Measurements from ENCODE around the gene GFAP. TPM values are rescaled to one million over a fixed set of nuclear protein-coding genes. Genes with fewer than 3 reads are reported as not detected.
"Not testable (repeated sequence)": the region's sequence is repeated elsewhere in the genome, so short reads cannot be mapped to it uniquely, and the experiment has no call there.

The GFAP gene
- under 1 TPM in 5 of 6 donors, not detected in 1; 0.30 to 0.83 (median 0.66) TPM for polyA plus RNA-seq (ENCODE audit: low read depth in 6 of 6)

DNA sequence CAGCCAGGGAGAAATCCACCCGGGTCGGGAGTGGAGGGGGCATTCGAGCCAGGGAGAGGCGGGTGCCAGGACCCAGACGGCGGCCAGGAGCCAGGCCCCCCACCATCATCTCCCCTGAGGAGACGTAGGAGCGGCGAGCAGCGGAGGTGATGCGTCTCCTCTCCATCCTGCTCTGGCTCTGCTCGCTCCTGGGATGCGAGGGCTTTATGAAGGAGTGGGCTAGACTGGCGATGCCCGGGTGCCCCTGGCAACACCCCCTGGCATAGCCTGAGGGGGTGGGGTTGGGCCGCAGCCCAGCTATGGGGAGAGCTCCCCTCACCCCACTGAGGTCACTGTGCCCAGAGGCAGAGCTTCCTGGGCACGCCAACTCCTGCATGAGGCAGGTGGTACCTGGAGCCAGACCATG lies at the start of gene GFAP:
Gene GFAP, minus strand, starts transcription at position 180 of the 406 bp plus-strand sequence. Its CDS starts 14 bp downstream, at position 166.
- ATAC-seq (ENCODE audit: low read depth in 2 of 2) (no peak), DNase-seq (no peak)
- Mint-ChIP-seq H3K27me3 (peaks cover 25 to 54% (median 49%) of the 10 kb centered on the region in 3 donors), H3K9me3 (no peaks in the 10 kb centered on the region), H3K4me1 (peaks cover 14 to 20% (median 17%) of the 10 kb centered on the region in 3 donors), H3K27ac (peak within 1 kb of the TSS in 2 of 6 donors; percentile 74 to 80), H3K4me3 (no peak within 1 kb of the TSS), H3K36me3 (no peaks in the 10 kb centered on the region)

DNA sequence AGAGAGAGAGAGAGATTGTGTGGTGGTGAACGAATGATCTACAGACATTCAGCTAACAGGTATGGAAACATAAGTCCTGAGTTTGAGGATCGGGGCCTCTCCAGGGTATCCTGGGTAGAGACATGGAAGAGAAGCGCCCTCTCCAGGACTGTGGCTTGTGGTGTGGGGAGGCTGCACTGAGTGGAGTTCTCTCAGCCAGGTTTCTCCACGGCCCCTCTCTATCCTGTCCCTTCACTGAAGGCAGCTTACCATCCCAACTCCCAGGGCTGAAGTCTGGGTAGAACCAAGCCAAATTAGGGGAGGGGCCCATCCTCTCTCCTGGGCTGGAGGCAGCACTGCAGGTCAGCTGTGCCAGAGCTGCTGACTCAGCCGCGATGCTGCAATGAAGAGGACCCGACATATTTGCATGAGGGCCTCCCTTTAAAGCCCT lies 46.6 kb upstream of the GFAP start:
- Mint-ChIP-seq H3K27me3 (peaks cover 48 to 96% (median 75%) of the 10 kb centered on the region in 3 donors), H3K4me3 (no peak overlapping the region)
- no peak for ATAC-seq (ENCODE audit: low read depth in 2 of 2)

DNA sequence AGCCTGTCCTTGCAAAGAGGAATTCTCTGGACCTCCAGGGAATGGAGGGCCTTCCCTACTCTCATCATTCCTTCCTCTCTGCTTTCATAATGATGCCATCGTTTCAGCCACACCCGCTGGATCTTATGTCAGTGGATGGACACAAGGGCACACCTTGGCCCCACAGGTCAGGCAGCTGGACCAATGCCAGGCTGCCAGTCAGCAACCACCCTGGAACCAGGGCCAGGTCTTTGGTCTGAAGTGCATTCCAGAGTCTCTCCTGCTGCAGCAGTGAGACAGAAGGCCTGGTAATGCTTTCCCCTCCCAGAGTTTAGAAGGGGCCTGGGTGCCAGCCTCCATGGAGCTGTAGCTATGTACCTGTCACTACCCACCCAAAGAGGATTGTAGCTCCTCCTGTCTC lies 45.4 kb upstream of the GFAP start:
- H3K27me3 Mint-ChIP-seq, result peaks cover 50 to 96% (median 75%) of the 10 kb centered on the region in 3 donors
- no peak overlapping the region for H3K27ac Mint-ChIP-seq
- peaks cover 0 to under 1% (median 0%) of the 10 kb centered on the region in 7 donors for H3K9me3 Mint-ChIP-seq
- ATAC-seq (ENCODE audit: low read depth in 2 of 2) (no peak), DNase-seq (no peak)
- peaks cover 0 to 10% of the 10 kb centered on the region in 2 donors for H3K36me3 Mint-ChIP-seq
- peak overlapping the region in 5 of 8 donors; percentile 12 to 54 (median 42) for H3K4me3 Mint-ChIP-seq
- peaks cover 8 to 15% (median 14%) of the 10 kb centered on the region in 3 donors for H3K4me1 Mint-ChIP-seq

More for the DNA sequence above, 46.6 kb upstream of the GFAP start:
- H3K36me3 Mint-ChIP-seq, result peaks cover 0 to 13% of the 10 kb centered on the region in 2 donors
- no peak for DNase-seq
- H3K27ac Mint-ChIP-seq, result no peak overlapping the region
- peaks cover 15 to 24% (median 23%) of the 10 kb centered on the region in 3 donors for H3K4me1 Mint-ChIP-seq
- H3K9me3 Mint-ChIP-seq, result peaks cover 0 to 3% (median 0%) of the 10 kb centered on the region in 7 donors

DNA sequence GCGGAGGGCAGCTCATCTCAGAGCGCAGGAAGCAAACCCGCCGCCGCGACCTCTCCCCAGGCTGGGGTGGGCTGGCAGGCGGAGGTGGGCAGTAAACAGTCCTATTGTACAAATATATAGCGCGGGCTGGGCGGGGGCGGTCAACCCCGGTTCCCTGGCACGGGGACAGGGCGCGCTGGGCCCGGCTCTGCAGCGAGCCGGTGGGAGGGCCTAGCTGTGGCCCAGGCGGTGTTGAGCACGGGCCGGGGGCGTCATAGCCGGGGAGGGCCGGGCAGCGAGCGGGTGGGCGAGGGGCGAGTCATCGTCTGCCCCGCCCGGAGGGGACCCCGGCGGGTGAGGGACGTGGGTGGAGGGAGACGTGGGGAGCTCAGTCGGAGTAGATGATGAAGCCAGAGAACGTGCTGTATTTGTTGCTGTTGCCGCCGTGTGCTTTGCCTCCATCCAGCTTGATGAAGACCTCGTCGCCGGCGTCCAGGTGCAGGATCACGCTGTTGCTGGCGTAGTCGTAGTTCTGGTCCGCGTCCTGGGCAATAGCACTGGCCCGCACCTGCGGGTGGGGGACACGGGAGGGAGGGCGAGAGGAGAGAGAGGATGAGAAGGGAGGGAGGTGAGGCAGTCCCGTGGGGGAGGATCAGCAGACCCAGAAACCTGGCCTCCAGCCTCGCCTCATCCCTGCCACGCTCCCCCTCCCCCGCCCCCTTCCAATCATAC lies 44.7 kb upstream of the GFAP start:
- H3K4me3 Mint-ChIP-seq, result peak overlapping the region in 2 of 8 donors; percentile 5 to 42
- peaks cover 0 to 7% of the 10 kb centered on the region in 2 donors for H3K36me3 Mint-ChIP-seq
- H3K4me1 Mint-ChIP-seq, result peaks cover 3 to 9% (median 8%) of the 10 kb centered on the region in 3 donors
- H3K27ac Mint-ChIP-seq, result no peak overlapping the region
- peak in 1 of 2 donors; percentile 11 for ATAC-seq (ENCODE audit: low read depth in 2 of 2)
- DNase-seq, result no peak
- no peaks in the 10 kb centered on the region for H3K9me3 Mint-ChIP-seq
- H3K27me3 Mint-ChIP-seq, result peaks cover 44 to 96% (median 74%) of the 10 kb centered on the region in 3 donors

DNA sequence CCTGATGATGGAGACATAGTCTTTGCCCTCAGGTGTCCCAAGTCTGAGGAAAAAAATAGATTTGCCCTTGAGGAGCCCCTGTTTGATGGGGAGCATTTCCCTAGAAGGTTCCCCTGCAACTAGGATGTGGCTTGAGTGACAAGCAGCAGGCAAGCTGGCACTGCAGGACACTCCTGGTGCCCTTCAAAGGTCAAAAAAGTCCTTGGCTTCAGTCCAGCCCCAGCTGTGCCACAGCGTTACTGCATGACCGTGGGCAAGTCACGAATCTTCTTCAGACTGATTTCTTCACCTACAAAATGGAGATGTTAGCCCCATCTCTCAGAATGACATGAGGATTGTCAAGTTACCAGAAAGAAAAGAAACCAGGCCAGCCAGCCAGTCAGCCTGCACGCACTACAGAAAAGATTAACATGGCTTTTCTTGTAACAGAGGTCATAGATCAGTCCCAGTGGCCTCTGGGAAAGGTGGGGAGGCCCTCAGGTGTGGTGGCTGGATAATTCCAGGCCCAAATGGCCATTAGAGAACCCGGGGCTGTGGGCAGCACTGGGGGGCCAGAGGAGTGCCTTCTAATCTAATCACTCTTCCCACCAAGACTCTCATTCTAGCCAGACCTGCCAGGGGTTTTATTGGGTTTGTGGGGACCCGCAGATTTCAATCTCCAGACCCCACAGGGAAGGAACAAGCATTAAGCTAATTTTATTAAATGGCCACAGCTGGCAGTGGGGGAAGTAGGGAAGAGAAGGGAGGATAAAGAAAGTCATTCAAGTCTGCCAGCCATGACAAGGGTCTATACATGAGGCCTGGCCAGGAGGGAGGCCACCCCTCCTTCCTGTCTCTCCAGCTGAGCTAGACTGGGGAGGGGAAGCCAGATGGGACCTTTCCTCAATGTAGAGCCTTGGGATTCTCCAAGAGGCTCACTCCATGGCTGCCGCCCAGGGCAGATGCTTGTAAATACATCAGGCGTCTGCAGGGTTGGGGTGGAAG lies 42.0 kb upstream of the GFAP start:
- Mint-ChIP-seq H3K4me1 (peaks cover 3 to 9% (median 5%) of the 10 kb centered on the region in 3 donors), H3K9me3 (no peaks in the 10 kb centered on the region), H3K36me3 (no peaks in the 10 kb centered on the region), H3K4me3 (no peak overlapping the region), H3K27me3 (peaks cover 26 to 79% (median 51%) of the 10 kb centered on the region in 3 donors), H3K27ac (no peak overlapping the region)
- DNase-seq, result no peak
- no peak for ATAC-seq (ENCODE audit: low read depth in 2 of 2)

DNA sequence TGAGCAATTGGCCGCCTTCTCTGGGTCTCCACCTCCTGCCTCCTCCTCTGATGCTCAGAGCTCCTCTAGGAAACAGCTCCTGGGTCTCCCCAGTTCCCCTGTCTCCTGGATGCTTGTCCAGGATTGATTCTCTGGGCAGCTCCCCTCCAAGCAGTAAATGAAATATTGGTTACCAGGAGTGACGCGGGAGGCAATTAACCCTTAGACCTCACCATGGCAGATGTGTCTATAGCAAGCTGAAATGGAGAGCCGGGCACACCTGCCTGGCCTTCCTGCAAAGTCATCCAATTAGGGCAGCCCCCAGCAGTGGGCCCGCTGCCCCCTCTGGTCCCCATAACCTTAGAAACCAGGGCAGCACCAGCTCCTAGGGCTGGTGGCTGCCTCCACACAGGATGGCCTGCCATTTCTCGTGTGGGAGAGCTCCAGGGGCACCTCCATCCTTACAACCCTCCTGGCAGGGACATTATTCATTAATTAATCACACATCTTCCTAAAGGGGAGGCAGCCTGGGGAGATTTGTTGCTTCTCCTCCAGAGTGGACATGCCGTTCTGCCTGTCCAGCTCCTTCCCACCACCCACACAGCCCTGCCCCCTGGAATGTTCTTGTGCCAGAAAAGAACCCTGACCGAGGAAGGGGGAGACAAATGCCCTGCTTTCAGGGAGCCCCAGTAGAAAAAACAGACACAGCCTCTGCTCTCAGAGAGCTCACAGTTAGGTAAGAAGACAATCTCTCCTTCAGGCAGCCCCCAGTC lies 40.5 kb upstream of the GFAP start:
- no peaks in the 10 kb centered on the region for H3K9me3 Mint-ChIP-seq
- no peak overlapping the region for H3K4me3 Mint-ChIP-seq
- peaks cover 3 to 9% (median 5%) of the 10 kb centered on the region in 3 donors for H3K4me1 Mint-ChIP-seq
- DNase-seq (no peak), ATAC-seq (ENCODE audit: low read depth in 2 of 2) (no peak)
- H3K27ac Mint-ChIP-seq, result peak overlapping the region in 1 of 6 donors; percentile 60
- no peaks in the 10 kb centered on the region for H3K36me3 Mint-ChIP-seq
- H3K27me3 Mint-ChIP-seq, result peaks cover 26 to 69% (median 47%) of the 10 kb centered on the region in 3 donors

DNA sequence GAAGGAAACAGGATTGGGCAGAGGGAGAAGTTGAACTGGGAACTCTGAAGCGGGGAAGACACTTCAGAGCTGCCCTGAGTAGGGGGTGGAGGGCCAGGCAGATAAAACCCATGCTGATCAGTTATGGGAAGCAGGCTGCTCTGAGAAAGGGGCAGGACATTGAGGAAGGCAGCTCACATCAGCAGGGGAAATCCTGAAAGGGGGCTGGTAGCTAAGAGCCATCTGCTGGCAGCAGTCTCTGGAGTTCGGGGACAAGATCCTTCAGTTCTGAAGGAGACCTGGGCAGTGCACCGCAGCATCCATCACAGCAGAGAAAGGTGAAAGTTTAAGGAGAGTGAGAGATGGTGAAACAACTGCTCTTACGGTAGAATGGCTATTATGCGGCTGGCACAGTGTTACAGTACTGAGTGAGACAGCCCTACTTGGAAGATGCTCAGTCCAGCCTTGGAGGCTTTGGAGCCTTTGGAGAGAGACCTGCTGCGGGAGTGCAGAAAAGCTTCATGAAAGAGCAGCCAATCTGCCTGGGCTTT lies 37.7 kb upstream of the GFAP start:
- DNase-seq (no peak), ATAC-seq (ENCODE audit: low read depth in 2 of 2) (no peak)
- H3K27me3 Mint-ChIP-seq, result peaks cover 17 to 44% (median 30%) of the 10 kb centered on the region in 3 donors
- H3K27ac Mint-ChIP-seq, result no peak overlapping the region
- H3K4me1 Mint-ChIP-seq, result peaks cover 0 to 5% (median 4%) of the 10 kb centered on the region in 3 donors
- no peak overlapping the region for H3K4me3 Mint-ChIP-seq
- no peaks in the 10 kb centered on the region for H3K9me3 Mint-ChIP-seq
- no peaks in the 10 kb centered on the region for H3K36me3 Mint-ChIP-seq

DNA sequence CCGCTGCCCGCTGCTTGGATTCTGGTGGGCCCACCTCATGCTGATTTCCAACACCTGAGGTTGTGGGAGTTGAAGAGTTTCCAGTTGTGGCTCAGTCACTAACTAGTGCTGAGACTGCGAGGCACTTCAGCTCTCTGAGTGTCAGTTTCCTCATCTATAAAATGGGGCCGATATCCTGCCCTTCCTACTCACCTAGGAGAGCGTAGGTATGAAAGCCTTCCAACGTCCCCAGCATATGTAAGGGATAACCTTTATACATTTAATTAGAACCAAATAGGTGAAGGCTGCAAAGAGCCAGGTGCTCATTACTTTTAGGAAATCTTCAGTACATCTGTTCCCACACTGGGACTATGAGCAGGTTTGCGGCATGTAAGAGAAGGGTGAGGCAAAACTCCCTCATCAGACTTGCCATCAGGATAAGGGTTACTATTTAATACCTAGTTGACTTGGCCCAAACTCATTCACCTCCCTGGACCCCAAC lies 33.1 kb upstream of the GFAP start:
- H3K27me3 Mint-ChIP-seq, result peaks cover 0 to 12% (median 4%) of the 10 kb centered on the region in 3 donors
- H3K27ac Mint-ChIP-seq, result peak overlapping the region; percentile 34 to 98 (median 92)
- H3K9me3 Mint-ChIP-seq, result no peaks in the 10 kb centered on the region
- H3K36me3 Mint-ChIP-seq, result no peaks in the 10 kb centered on the region
- H3K4me1 Mint-ChIP-seq, result peaks cover 4 to 12% (median 11%) of the 10 kb centered on the region in 3 donors
- no peak for ATAC-seq (ENCODE audit: low read depth in 2 of 2)
- DNase-seq, result no peak
- peak overlapping the region; percentile 91 to 99 (median 96) for H3K4me3 Mint-ChIP-seq

DNA sequence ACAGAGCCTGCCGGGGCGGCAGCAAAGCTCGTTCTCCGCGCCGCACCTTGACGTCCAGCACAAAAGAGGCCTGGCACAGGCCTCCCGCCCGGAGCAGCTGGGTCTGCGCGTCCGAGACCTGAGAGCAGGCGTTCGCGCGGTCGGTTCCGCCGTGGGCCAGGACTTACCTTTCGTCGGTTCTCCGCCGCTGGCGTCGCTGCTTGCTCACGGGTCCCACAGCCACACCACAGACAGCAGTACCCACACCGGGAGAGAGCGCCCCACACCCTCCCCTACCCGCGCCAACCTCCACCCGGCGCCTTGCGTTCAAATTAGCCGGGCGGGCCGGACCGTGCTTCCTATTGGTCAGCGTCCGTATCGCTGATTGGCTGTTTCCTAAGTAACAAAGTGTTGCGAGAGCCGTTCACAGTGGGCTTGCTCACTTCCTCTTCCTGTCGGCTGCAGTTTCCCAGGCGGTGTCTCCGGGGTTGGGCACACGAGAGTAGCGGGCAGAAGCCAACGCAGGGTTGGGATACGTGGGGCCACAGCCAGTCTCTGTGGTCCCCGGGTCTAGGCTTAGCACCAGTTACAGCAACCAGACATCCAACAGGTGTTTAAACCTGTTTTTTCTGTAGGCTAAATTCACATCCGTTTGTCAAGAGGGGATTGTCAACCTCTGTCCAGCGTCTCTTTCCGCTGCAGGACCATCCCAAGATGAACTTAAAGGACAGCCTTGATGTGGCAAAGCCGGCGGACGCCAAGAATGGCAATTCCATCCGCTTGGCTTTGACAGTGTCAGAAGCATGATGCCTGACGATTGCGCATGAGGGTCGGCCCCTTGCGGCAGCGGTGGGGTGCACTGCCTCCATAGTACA lies 32.4 kb upstream of the GFAP start, which contains the start of gene KIF18B:
Gene KIF18B, minus strand, starts transcription at position 313 of the 854 bp plus-strand sequence. CDS start 11,429 bp downstream, outside the sequence.
- peaks cover 0 to 6% (median 4%) of the 10 kb centered on the region in 3 donors for H3K27me3 Mint-ChIP-seq
- peak; percentile 98 to 99 for ATAC-seq (ENCODE audit: low read depth in 2 of 2)
- peak; percentile 83 for DNase-seq
- no peaks in the 10 kb centered on the region for H3K36me3 Mint-ChIP-seq
- no peaks in the 10 kb centered on the region for H3K9me3 Mint-ChIP-seq
- peak within 1 kb of the TSS; percentile 91 to 99 (median 96) for H3K4me3 Mint-ChIP-seq
- peak within 1 kb of the TSS; percentile 88 to 98 (median 96) for H3K27ac Mint-ChIP-seq
- H3K4me1 Mint-ChIP-seq, result peaks cover 4 to 12% (median 11%) of the 10 kb centered on the region in 3 donors

DNA sequence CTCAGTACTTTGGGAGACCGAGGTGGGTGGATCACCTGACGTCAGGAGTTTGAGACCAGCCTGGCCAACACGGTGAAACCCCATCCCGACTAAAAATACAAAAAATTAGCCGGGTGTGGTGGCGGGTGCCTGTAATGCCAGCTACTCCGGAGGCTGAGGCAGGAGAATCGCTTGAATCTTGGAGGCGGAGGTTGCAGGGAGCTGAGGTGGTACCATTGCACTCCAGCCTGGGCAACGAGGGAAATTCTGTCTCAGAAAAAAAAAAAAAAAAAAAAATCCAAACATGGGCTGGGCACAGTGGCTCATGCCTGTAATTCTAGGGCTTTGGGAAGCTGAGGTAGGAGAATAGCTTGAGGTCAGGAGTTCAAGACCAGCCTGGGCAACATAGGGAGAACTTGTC lies 30.4 kb upstream of the GFAP start:
- H3K27ac Mint-ChIP-seq; DNase-seq; H3K27me3 Mint-ChIP-seq; ATAC-seq (ENCODE audit: low read depth in 2 of 2); H3K36me3 Mint-ChIP-seq; H3K9me3 Mint-ChIP-seq: not testable (repeated sequence)
- Mint-ChIP-seq H3K4me1 (peaks cover 4 to 12% (median 11%) of the 10 kb centered on the region in 3 donors), H3K4me3 (peak overlapping the region in 1 of 8 donors; percentile 33)

DNA sequence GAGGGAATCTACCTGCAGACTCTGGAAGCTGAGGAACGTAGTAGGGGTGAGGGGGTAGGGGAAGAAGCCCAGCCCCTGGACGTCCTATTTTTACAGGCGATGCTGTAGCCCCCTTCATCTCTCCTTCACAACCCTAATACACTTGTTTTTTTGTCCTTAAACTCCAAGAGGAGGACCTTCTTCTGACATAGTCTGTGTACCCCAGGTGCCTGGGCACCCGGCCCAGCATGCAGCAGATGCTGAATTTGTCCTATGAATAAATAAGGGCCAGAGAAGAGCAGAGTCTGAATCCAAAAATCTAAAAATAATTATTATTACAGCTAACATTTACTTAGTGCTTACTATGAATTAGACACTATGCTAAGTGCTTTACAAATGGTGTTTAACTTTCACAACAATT lies 27.2 kb upstream of the GFAP start:
- Mint-ChIP-seq H3K27me3 (no peaks in the 10 kb centered on the region), H3K4me3 (no peak overlapping the region), H3K36me3 (no peaks in the 10 kb centered on the region), H3K9me3 (peaks cover 0 to 3% (median 0%) of the 10 kb centered on the region in 7 donors), H3K27ac (no peak overlapping the region), H3K4me1 (peaks cover 0 to 3% (median 2%) of the 10 kb centered on the region in 3 donors)
- DNase-seq, result no peak
- ATAC-seq (ENCODE audit: low read depth in 2 of 2), result no peak

Measured in naive B cell (primary cell).